Skeletal muscle tissue (tissue), 4 donors: Measurements from ENCODE around the gene CORO6. TPM values are rescaled to one million over a fixed set of nuclear protein-coding genes. Genes with fewer than 3 reads are reported as not detected.
A peak's percentile ranks its signal among the peaks of the same experiment; 100 is the strongest.

Source experiments
- H3K27ac ChIP-seq: one replicate; pipeline ENCODE4 v1.7.0; 2013; ENCODE audit warnings: mild to moderate bottlenecking, low read depth, low read length, inconsistent platforms
- H3K27me3 ChIP-seq, 3 donors: one replicate each; pipeline ENCODE4 v1.7.0; 2013; ENCODE audit warnings: low read length in 3 of 3; ENCODE audit not compliant: control insufficient read depth in 3 of 3, insufficient read depth in 3 of 3
- H3K36me3 ChIP-seq, 3 donors: one replicate each; pipeline ENCODE4 v1.7.0; 2013; ENCODE audit warnings: low read length in 3 of 3; ENCODE audit not compliant: control insufficient read depth in 3 of 3, insufficient read depth in 3 of 3
- H3K4me1 ChIP-seq, 3 donors: one replicate each; pipeline ENCODE4 v1.7.0; 2013; ENCODE audit warnings: low read length in 3 of 3, mild to moderate bottlenecking in 3 of 3; ENCODE audit not compliant: control insufficient read depth in 3 of 3, insufficient read depth in 3 of 3
- H3K4me3 ChIP-seq, 3 donors: one replicate each; pipeline ENCODE4 v1.7.0; 2013; ENCODE audit warnings: low read length in 3 of 3
- H3K9ac ChIP-seq, 3 donors: one replicate each; pipeline ENCODE4 v1.7.0; 2013; ENCODE audit warnings: low read length in 3 of 3, mild to moderate bottlenecking in 3 of 3, moderate library complexity in 2 of 3, low read depth in 1 of 3
- H3K9me3 ChIP-seq, 3 donors: one replicate each; pipeline ENCODE4 v1.7.0; 2013; ENCODE audit warnings: low read length in 3 of 3; ENCODE audit not compliant: control insufficient read depth in 3 of 3
- total RNA-seq: library from RNA; depleted of rRNA; stranded (reverse); fragments of >200 nt; gene quantifications from one replicate; pipeline ENCODE4 v1.2.3, GENCODE V29; 2014
- donor health status: Osteomylitis.

CORO6 gene
- total RNA-seq, 1 donor from 2014 or later = 43.3 TPM

DNA sequence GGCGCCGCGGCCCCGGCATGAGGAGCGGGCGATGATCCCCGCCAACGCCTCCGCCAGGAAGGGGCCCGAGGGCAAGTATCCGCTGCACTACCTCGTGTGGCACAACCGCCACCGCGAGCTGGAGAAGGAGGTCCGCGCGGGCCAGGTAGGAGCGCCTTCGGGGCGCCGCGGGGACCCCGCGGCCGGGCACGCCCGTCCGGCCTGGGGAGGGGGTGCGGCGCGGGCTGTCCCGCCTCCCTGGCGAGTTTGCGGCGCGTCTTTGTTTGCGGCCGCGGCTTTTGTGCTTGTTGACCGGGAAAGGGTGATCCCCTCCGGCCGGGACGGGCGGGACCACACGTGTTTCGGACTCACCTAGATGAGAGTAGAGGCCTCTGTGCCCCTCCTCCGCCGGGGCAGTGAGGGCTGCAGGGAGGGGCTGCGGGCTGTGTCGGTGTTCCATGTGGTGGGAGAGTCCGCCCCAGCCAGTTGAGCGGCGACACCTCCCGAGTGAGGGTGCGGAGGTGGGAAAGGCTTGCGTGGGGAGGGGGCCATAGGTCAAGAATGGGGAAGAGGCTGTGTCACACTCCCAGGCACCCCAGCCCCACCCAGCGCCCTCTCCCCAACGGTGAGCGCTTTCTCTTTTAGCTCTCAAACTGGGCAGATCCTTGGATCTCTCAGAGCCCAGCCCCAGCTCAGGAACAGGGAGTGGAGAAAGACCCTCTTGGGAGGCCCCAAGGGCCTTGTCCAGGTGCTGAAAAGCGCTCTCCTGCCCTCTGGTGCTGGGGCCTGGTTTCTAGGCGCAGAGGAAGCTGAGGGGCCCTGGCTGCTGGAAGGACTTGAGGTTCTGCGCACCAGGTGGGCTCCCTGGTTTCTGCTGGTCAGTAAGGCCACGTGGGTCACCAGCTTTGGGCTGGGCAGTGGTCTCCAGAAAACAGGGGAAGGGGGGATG is 28.9 kb downstream of the CORO6 start:
- Histone ChIP-seq H3K9ac (peak overlapping the region; percentile 47 to 75 (median 50)), H3K27me3 (no peaks in the 10 kb centered on the region), H3K9me3 (no peaks in the 10 kb centered on the region), H3K4me3 (peak overlapping the region; percentile 55 to 66 (median 65)), H3K36me3 (no peaks in the 10 kb centered on the region), H3K4me1 (peaks cover 53 to 62% (median 62%) of the 10 kb centered on the region in 3 donors), H3K27ac (no peak overlapping the region)

GRCh38 chr17:29592850-29593551 is 29.7 kb downstream of the CORO6 start, which contains the start of gene ANKRD13B:
TSS of gene ANKRD13B (plus strand) at chr17:29593132. CDS start at chr17:29593622, 490 bp downstream.
- Histone ChIP-seq H3K27ac (peak within 1 kb of the TSS; percentile 77), H3K27me3 (no peaks in the 10 kb centered on the region), H3K4me3 (peak within 1 kb of the TSS; percentile 69 to 88 (median 81)), H3K9ac (peak within 1 kb of the TSS; percentile 49 to 90 (median 52)), H3K4me1 (peaks cover 59 to 71% (median 69%) of the 10 kb centered on the region in 3 donors), H3K9me3 (no peaks in the 10 kb centered on the region), H3K36me3 (no peaks in the 10 kb centered on the region)

DNA sequence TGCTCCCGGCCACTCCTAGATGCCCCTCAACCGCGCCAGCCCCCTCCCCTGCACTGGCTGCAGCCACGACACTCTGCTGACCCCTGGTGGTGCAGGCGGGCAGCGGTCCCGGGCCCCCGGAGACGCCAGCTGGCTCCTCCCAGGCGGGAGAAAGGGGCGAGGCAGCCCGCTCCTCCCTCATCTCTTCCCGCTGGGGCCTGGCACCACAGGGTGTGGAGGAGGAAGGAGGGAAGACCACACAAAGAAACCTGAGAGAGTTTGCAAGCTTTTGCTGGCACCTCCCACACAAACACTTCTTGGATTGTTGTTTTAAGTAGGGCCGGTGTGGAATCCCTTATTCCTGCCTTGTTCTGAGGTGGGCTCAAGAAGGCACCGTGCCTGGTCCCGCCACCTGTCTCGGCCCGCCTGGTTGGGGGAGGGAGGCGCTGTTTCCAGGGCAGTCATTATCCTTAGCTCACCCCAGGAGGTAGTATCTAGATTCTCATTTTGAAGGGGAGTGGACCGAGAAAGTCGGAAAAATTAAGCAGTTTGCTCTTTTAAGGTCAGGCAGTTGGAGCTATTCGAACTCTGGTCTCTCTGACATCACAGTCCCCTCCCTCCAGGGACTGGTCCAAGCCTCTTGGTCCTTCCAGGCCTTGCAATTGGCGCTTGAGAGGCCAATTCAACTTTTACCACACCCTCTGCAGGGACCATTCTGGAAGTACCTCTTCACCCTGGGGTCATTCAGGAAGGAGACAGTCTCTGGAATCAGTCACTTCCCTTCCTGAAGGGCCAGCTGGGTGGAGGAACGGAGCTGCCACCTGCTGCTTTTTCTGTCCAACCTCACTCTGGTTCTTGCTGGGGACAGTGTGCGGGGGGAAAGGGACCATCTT is 30.7 kb downstream of the CORO6 start:
- Histone ChIP-seq H3K9ac (peak overlapping the region; percentile 49 to 90 (median 69)), H3K27ac (peak overlapping the region; percentile 77), H3K4me1 (peaks cover 66 to 78% (median 72%) of the 10 kb centered on the region in 3 donors)

DNA sequence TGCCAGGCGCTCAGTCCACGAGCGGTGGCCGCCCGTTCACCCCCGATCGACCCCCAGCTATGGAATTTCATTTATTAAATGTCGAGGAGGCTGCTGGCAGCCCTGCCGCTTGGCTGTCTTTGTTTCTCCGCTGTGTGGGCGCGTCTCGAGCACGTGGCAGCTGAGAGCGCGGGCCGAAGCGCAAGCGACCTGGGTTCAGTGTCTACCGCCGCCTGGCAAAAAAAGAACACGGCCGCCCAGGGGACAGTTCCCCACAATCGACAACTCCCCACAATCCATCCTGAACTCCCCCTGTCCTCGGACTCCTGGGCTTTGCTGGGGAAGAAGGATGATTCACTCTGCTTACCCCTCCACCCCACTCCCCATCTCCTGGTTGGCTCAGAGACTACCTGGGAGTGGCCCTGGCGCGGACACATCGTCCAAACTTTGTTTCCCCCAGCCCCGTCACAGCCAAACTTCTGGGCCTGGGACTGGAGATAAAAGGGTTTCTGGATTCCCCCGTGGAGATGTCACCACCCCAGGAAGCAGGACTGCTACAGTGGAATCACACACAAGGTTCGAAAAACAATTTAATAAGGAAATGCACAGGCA is 31.5 kb downstream of the CORO6 start:
- H3K4me1 ChIP-seq = peaks cover 71 to 80% (median 74%) of the 10 kb centered on the region in 3 donors
- H3K36me3 ChIP-seq = no peaks in the 10 kb centered on the region
- H3K9ac ChIP-seq = peak overlapping the region in 2 of 3 donors; percentile 69 to 90
- peak overlapping the region; percentile 77 for H3K27ac ChIP-seq
- no peaks in the 10 kb centered on the region for H3K27me3 ChIP-seq
- no peaks in the 10 kb centered on the region for H3K9me3 ChIP-seq
- H3K4me3 ChIP-seq = peak overlapping the region; percentile 69 to 88 (median 81)

More for the DNA sequence above, 30.7 kb downstream of the CORO6 start:
- H3K36me3 ChIP-seq = no peaks in the 10 kb centered on the region
- H3K27me3 ChIP-seq = no peaks in the 10 kb centered on the region
- peak overlapping the region; percentile 69 to 88 (median 81) for H3K4me3 ChIP-seq
- H3K9me3 ChIP-seq = no peaks in the 10 kb centered on the region

DNA sequence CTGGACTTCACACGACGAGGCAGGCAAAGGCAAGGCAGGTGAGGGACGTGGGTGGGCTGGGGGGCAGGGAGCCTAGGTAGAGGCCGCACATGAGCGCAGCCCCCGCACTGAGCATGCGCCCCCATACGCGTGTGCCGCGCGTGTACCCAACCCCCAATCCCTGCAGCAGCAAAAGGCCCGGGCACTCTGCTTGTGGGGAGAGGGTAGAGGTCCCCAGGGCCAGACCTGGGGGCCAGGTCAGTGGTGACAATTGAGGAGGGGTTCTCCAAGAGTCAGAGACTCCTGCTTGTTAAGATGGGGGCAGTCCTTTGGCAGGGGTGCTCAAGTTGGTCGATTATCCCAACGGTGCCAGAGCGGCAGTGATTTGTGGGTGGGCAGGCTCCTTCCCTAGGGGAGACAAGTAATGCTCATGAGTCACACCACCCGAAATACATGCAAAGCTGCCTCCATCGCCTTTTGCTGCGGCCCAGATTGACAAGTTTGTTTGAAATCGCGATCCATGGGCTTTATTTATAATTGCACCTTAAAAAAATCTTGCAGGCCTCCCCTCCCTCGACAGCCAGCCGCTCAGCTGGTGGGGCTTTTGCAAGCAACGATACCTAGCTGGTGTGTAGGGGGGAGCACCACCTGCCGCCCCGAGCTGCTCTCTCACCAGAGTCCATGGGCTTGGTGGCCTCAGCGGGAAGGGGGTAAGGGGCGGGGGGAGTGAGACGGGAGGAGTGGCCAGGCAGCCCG is 32.1 kb downstream of the CORO6 start:
- H3K27me3 ChIP-seq = no peaks in the 10 kb centered on the region
- peaks cover 71 to 81% (median 72%) of the 10 kb centered on the region in 3 donors for H3K4me1 ChIP-seq
- H3K4me3 ChIP-seq = peak overlapping the region; percentile 76 to 88 (median 81)
- H3K9me3 ChIP-seq = no peaks in the 10 kb centered on the region
- no peaks in the 10 kb centered on the region for H3K36me3 ChIP-seq
- H3K9ac ChIP-seq = peak overlapping the region; percentile 73 to 90 (median 83)
- peak overlapping the region; percentile 77 for H3K27ac ChIP-seq

GRCh38 chr17:29589524-29590410 is 32.9 kb downstream of the CORO6 start, which contains the start of gene GIT1:
TSS of gene GIT1 (minus strand) at chr17:29589648. CDS start at chr17:29589378, 270 bp downstream.
- Histone ChIP-seq H3K9ac (peak within 1 kb of the TSS; percentile 79 to 91 (median 90)), H3K36me3 (no peaks in the 10 kb centered on the region), H3K27me3 (no peaks in the 10 kb centered on the region), H3K4me3 (peak within 1 kb of the TSS; percentile 81 to 88 (median 88)), H3K4me1 (peaks cover 71 to 83% (median 76%) of the 10 kb centered on the region in 3 donors), H3K27ac (peak within 1 kb of the TSS; percentile 77), H3K9me3 (no peaks in the 10 kb centered on the region)

GRCh38 chr17:29588562-29589411 is 33.9 kb downstream of the CORO6 start:
- Histone ChIP-seq H3K9ac (peak overlapping the region; percentile 79 to 91 (median 88)), H3K4me3 (peak overlapping the region; percentile 81 to 88 (median 87)), H3K27ac (peak overlapping the region; percentile 77), H3K27me3 (no peaks in the 10 kb centered on the region), H3K36me3 (no peaks in the 10 kb centered on the region), H3K4me1 (peaks cover 72 to 83% (median 79%) of the 10 kb centered on the region in 3 donors), H3K9me3 (no peaks in the 10 kb centered on the region)
